GM18498 (cell line): ENCODE data around the gene IL17B.

ENCODE experiments used
- ATAC-seq: cut with Tn5 transposase; IDR thresholded peaks from one replicate; pipeline ENCODE4 v1.9.1; 2021; ENCODE audit warnings: mild to moderate bottlenecking, moderate library complexity; ENCODE audit not compliant: unreplicated experiment

IL17B gene

GRCh38 chr5:149362541-149362940 is 16.6 kb downstream of the IL17B start:
- no peak for ATAC-seq

DNA sequence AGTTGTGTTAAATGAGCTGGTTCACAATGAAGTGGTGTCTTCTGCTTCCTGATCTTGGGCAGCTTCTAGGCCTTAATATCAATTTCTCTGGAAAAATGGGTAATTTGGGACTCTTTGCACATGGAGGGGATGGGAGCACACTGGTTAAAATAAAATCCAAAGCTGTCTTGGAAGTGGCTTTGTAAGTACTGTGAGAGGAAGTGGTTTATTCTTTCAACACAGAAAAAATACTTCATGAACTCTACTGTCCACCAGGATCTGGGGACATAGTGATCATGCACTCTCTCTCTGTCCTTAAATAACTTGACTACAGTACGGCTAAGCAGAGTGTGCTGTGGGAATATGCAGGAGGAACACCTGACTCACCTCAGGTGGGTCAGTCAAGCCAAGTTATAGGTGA is 18.8 kb downstream of the IL17B start:
- no peak for ATAC-seq

DNA sequence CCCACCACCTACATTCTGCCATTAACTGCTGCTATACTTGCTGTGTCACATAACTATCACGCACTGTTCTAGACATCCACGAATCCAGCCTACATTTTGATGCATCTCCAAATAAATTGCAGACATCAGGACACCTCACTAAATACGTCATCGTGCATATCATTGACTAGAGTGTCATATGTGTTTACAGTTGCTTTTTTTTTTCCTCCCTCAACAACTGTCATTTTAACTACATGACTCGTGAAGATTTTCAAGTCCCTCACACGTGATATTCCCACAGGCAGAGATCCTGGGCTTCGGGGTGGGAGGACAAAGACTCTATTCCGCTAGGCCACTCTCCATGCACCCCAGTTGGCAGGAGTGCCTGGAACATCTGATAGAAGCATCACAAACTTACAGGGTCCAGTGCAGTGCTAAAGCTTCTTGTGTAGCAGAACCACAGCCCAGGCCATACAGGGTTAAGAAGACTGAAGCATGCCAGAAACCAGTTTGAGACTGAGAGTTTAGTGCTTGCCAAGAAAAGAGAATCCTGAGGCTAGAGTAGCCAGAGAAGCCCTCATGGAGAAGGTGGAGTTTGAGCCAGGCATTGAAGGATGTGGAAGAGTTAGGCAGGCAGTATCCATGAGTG is 20.1 kb downstream of the IL17B start:
- ATAC-seq, result no peak

- peak; percentile 6 for ATAC-seq
Measured at GRCh38 chr5:149358294-149358651, 20.8 kb downstream of the IL17B start.

DNA sequence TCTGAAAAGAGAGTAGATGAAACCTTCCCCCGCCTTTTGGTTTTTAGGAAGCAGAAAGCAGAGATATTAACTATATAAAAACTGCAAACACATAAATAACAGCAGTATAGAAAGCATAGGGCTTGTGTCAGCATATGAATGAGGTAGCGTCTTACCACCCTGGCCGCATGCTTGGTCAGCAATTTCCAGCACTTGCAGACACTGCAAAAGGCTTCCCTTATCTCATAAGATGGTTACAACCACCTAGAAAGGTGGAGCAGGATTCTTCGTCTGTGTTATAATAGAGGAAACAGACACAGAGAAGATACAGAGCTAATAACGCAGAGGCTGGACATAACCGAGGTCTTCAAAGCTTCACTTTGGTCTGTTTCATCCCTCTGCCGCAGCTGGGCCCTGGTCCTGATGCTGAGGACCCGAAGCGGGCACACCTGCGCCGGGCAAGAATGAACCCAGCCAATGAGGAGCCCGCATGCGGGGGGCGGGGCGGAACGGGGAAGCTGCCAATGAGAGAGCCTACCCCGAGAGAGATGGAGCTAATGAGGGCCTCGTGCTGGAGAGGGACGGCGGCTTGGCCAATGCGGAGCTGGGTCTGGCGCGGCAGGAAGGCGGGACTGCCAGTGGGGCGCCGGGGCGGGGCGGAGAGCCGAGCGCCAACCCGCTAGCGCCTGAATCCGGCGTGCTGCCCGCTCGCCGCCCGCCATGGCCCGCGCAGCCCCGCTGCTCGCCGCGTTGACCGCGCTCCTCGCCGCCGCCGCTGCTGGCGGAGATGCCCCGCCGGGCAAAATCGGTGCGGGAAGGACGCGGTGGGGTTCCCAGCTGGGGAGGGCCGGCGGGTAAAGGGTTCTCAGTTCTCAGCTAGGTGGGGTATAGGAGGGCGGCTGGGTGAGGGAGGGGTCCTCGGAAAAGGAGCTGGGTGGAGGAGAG is 21.5 kb downstream of the IL17B start, which contains the start of gene PCYOX1L:
TSS of gene PCYOX1L (plus strand) at position 677 of the 924 bp plus-strand sequence. CDS start at position 700, 23 bp downstream.
- ATAC-seq, result peak; percentile 99

DNA sequence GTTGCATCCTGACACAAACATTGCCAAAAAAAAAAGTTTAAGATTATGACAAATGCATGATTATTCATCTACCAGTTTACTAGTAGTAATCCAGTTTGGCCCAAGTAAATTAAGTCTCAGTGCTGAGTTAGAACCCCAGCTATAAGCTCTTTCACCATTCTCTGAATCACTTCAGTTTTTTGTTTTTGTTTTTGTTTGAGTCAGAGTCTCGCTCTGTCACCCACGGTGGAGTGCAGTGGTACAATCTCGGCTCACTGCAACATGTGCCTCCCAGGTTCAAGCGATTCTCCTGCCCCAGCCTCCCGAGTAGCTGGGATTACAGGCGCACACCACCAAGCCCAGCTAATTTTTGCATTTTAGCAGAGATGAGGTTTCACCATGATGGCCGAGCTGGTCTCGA is 22.7 kb downstream of the IL17B start:
- ATAC-seq, result no peak

DNA sequence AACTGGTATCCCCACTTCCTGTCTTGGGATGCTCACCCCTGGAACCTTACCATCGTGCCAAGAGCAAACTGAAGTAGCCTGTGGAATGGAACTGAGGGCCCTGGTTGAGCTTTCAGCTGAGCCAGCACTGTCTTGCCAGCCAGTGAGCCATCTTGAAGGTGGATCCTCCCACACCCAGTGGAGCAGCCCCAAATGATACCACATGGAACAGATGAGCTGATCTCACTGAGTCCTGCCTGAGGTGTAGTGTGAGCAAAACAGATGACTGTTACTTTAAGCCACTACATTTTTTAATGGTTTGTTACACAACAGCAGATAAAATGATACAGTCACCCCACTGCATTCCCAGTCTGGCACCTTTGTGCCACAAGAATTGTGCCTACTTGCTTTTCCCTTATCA is 23.4 kb downstream of the IL17B start:
- no peak for ATAC-seq

GRCh38 chr5:149353911-149354310 is 25.2 kb downstream of the IL17B start:
- ATAC-seq, result no peak

DNA sequence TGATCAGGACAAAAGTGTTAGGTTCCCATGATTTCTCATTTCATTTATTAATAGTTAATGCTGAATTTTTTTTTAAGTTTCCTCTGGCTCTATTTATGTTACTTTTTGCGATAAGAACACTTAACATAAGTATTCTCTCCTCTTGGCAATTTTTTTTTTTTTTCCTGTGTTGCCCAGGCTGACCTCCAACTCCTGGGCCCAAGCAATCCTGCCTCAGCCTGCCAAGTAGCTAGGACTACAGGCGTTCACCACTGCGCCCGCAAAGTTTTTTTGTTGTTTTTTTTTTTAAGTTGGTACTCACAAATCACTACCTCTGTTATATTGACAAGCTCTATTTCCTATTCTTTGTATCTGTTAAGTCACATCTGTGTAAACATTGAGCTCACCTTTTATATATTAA is 26.9 kb downstream of the IL17B start:
- no peak for ATAC-seq

DNA sequence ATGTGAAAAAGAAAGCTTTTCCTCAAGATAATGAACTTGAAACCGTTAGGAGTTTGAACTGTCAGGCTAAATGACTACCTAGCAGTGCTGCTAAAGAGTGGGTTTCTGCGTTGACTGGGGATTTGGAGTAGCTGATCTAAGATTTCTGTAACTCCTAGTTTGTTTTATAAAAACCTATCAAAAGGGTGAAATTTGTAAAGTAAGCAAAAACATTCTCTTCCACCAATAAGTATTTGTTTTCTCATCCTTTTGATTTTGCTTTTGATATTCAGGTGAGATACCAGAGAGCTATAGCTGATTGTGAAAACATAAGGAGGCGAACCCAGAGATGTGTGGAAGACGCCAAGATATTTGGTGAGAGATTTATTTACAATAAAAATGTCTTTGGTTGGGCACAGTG is 29.7 kb downstream of the IL17B start:
- ATAC-seq, result no peak

DNA sequence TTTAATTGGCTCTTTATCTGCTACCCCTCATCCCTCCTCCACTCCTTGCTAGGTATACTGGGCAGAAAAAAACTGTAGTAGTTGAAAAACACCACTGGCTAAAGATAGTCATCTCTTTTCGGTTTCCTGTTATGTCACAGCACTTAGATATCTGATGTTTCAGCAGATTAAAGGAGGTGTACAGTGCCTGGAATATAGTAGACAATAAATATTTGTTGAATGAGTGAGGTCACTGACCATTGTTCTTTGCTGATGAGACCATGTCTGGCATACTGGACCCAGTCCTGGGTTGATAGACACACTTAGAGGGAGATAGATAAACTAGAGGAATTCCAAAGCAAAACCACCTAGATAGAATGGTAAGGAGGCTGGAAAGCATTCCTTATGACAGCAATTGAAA is 30.6 kb downstream of the IL17B start:
- ATAC-seq, result no peak

DNA sequence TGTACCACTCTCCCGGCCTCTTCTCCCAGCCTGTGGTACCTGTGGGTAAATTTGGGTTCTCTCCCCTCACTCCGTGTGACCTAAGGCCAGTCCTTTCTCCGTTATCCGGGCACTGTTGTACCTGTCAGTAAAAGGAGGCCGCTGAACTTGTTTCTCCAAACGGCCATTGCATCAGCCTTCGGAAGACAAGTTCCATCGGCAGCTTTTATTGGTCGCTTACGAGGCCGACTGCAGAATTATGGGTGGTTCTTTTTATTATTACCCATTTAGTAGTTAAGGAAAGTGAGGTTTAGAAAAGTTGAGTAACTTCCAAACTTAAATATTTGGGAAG is 33.2 kb downstream of the IL17B start:
- peak; percentile 1 for ATAC-seq

- ATAC-seq, result peak; percentile 98
Measured at GRCh38 chr5:149345147-149345891, 33.8 kb downstream of the IL17B start, which contains the start of gene GRPEL2. Gene GRPEL2 (plus strand): TSS chr5:149345499. CDS start chr5:149345540, 41 bp downstream.

DNA sequence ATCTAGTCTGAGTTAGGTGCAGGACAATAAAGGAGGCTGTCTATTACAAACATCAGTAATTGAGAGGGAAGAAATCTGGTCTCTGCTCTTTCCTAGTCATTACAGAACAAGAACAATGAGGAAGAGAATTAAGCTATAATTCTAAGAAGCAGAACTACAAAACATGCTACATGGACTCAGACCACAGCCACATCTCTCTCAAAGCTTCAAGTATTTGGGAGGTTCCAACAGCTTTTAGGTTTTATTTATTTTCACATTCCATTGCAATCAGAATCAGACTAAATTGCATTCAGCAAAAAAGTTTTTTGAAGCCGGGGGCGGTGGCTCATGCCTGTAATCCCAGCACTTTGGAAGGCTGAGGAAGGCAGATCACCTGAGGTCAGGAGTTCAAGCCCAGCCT is 34.9 kb downstream of the IL17B start:
- ATAC-seq, result no peak

DNA sequence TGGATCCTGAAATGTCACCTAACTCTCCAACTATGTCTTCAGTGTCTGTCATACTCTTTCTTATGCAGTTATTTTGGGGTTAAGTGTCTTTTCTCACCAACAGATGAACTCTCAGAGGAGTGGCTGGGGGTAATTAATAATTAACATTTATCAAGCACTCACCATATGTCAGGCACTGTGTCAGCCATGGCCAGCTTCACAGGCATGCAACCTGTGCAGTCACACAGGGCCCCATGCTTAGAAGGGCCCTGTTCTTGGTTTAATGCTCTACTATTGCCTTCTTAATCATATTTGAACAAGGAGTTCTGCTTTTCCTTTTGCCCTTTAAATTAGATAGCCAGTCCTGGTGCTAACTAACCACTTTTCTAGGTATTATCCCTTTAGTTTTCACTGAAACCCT is 37.2 kb downstream of the IL17B start:
- ATAC-seq, result no peak

- ATAC-seq, result no peak
Measured at GRCh38 chr5:149340920-149341319, 38.2 kb downstream of the IL17B start.

GRCh38 chr5:149338364-149338763 is 40.7 kb downstream of the IL17B start:
- ATAC-seq, result no peak

DNA sequence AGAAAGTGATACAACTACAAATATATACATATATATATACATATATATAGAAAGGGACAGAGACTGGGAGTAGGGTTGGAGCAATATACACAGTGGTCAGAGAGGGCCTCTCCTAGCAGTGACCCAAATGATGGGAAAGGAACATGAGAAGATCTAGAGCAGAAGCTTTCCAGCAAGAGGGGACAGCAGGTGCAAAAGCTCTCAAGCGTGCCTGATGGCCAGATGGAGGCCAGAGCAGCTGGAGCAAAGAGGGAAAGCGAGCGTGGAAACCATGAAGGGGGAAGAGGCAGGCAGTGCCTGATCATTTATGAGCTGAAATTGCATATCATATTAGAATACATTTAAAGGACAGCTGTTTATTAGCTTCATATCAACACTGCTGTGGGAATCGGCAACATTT is 41.4 kb downstream of the IL17B start:
- no peak for ATAC-seq

GRCh38 chr5:149333711-149334443 is 45.2 kb downstream of the IL17B start:
- ATAC-seq, result no peak

GRCh38 chr5:149328177-149328576 is 50.9 kb downstream of the IL17B start:
- no peak for ATAC-seq

- no peak for ATAC-seq
Measured at GRCh38 chr5:149326611-149327010, 52.5 kb downstream of the IL17B start.
